OCI-LY1 (cell line): Measurements from ENCODE around the gene NDUFB11.

Source experiments
- H2AFZ ChIP-seq: fragments of 200-600 bp; sonication (generic), shearing (Covaris generic); 2 replicates; pipeline ENCODE4 v1.6.0; 2014; ENCODE audit warnings: antibody characterized with exemption, mild to moderate bottlenecking, low read length
- H3F3A ChIP-seq: fragments of 200-600 bp; sonication (generic), shearing (Covaris generic); 2 replicates; pipeline ENCODE4 v1.6.0; 2014; ENCODE audit warnings: mild to moderate bottlenecking, antibody characterized with exemption, low read length, moderate library complexity; ENCODE audit not compliant: insufficient read depth
- H3K27ac ChIP-seq: fragments of 200-600 bp; sonication (generic); 2 replicates; pipeline ENCODE4 v1.5.1; 2014; ENCODE audit warnings: low read length, mixed run types, mild to moderate bottlenecking, low read depth; ENCODE audit not compliant: poor library complexity, severe bottlenecking
- H3K27me3 ChIP-seq: fragments of 200-600 bp; sonication (generic); 2 replicates; pipeline ENCODE4 v1.6.0; 2014; ENCODE audit warnings: antibody characterized with exemption, mild to moderate bottlenecking, low read length, moderate library complexity; ENCODE audit not compliant: insufficient read depth
- H3K36me3 ChIP-seq: fragments of 200-600 bp; sonication (generic); 2 replicates; pipeline ENCODE4 v1.6.1; 2014; ENCODE audit warnings: mild to moderate bottlenecking, antibody characterized with exemption, low read length, moderate library complexity, mixed read lengths; ENCODE audit not compliant: insufficient read depth
- H3K4me1 ChIP-seq: fragments of 200-600 bp; sonication (generic); 2 replicates; pipeline ENCODE4 v1.5.1; 2014; ENCODE audit warnings: mild to moderate bottlenecking, low read length, moderate library complexity; ENCODE audit not compliant: insufficient read depth, severe bottlenecking
- H3K4me2 ChIP-seq: fragments of 200-600 bp; sonication (generic), shearing (Covaris generic); 2 replicates; pipeline ENCODE4 v1.6.1; 2014; ENCODE audit warnings: low read length
- H3K4me3 ChIP-seq: fragments of 200-600 bp; sonication (generic); 2 replicates; pipeline ENCODE4 v1.5.1; 2014; ENCODE audit warnings: low read length, low read depth, mild to moderate bottlenecking, mixed read lengths; ENCODE audit not compliant: poor library complexity, severe bottlenecking
- H3K79me2 ChIP-seq: fragments of 200-600 bp; shearing (Covaris generic); 2 replicates; pipeline ENCODE4 v1.6.1; 2016; ENCODE audit warnings: mixed run types, low read length, mixed read lengths; ENCODE audit not compliant: insufficient read depth
- H3K9ac ChIP-seq: fragments of 200-600 bp; sonication (generic), shearing (Covaris generic); 2 replicates; pipeline ENCODE4 v1.6.1; 2014; ENCODE audit warnings: mild to moderate bottlenecking, low read length, mixed read lengths
- H3K9me2 ChIP-seq: fragments of 200-600 bp; sonication (generic), shearing (Covaris generic); 2 replicates; pipeline ENCODE4 v1.6.1; 2014; ENCODE audit warnings: low read depth, mild to moderate bottlenecking, low read length, mixed read lengths
- H3K9me3 ChIP-seq: fragments of 200-600 bp; shearing (Covaris generic); 2 replicates; pipeline ENCODE4 v1.6.1; 2014; ENCODE audit warnings: low read length, mixed read lengths
- H4K20me1 ChIP-seq: fragments of 200-600 bp; sonication (generic), shearing (Covaris generic); 2 replicates; pipeline ENCODE4 v1.6.0; 2016; ENCODE audit warnings: mild to moderate bottlenecking, low read length; ENCODE audit not compliant: insufficient read depth
- EZH2 ChIP-seq: fragments of 200-600 bp; sonication (generic), shearing (Covaris generic); IDR thresholded peaks from 2 replicates; pipeline ENCODE4 v1.8.0; 2017; ENCODE audit warnings: borderline replicate concordance, mixed run types, mild to moderate bottlenecking, antibody characterized with exemption, low read length, moderate library complexity, mixed read lengths
- TF ChIP-seq, protein P1 (sequence below): fragments of 200-600 bp; sonication (generic), shearing (Covaris generic); IDR thresholded peaks from 2 replicates; pipeline ENCODE4 v1.5.1; 2017; ENCODE audit warnings: mild to moderate bottlenecking, antibody characterized with exemption, low read length, moderate library complexity, mixed read lengths

NDUFB11 gene

GRCh38 chrX:47158131-47158530, 13.6 kb upstream of the NDUFB11 start:
- no peak for TF ChIP-seq EZH2
- TF ChIP-seq, protein P1, sequence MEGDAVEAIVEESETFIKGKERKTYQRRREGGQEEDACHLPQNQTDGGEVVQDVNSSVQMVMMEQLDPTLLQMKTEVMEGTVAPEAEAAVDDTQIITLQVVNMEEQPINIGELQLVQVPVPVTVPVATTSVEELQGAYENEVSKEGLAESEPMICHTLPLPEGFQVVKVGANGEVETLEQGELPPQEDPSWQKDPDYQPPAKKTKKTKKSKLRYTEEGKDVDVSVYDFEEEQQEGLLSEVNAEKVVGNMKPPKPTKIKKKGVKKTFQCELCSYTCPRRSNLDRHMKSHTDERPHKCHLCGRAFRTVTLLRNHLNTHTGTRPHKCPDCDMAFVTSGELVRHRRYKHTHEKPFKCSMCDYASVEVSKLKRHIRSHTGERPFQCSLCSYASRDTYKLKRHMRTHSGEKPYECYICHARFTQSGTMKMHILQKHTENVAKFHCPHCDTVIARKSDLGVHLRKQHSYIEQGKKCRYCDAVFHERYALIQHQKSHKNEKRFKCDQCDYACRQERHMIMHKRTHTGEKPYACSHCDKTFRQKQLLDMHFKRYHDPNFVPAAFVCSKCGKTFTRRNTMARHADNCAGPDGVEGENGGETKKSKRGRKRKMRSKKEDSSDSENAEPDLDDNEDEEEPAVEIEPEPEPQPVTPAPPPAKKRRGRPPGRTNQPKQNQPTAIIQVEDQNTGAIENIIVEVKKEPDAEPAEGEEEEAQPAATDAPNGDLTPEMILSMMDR = no peak
- Histone ChIP-seq H3K4me3 (no peak overlapping the region), H3K27me3 (no peaks in the 10 kb centered on the region), H3K4me2 (no peak overlapping the region), H3K4me1 (no peaks in the 10 kb centered on the region), H3K9me3 (no peaks in the 10 kb centered on the region), H3K9me2 (no peaks in the 10 kb centered on the region), H4K20me1 (no peaks in the 10 kb centered on the region), H3K79me2 (peaks cover 31% of the 10 kb centered on the region), H2AFZ (no peak overlapping the region), H3K9ac (no peak overlapping the region), H3F3A (no peaks in the 10 kb centered on the region), H3K36me3 (peaks cover 56% of the 10 kb centered on the region), H3K27ac (no peak overlapping the region)

DNA sequence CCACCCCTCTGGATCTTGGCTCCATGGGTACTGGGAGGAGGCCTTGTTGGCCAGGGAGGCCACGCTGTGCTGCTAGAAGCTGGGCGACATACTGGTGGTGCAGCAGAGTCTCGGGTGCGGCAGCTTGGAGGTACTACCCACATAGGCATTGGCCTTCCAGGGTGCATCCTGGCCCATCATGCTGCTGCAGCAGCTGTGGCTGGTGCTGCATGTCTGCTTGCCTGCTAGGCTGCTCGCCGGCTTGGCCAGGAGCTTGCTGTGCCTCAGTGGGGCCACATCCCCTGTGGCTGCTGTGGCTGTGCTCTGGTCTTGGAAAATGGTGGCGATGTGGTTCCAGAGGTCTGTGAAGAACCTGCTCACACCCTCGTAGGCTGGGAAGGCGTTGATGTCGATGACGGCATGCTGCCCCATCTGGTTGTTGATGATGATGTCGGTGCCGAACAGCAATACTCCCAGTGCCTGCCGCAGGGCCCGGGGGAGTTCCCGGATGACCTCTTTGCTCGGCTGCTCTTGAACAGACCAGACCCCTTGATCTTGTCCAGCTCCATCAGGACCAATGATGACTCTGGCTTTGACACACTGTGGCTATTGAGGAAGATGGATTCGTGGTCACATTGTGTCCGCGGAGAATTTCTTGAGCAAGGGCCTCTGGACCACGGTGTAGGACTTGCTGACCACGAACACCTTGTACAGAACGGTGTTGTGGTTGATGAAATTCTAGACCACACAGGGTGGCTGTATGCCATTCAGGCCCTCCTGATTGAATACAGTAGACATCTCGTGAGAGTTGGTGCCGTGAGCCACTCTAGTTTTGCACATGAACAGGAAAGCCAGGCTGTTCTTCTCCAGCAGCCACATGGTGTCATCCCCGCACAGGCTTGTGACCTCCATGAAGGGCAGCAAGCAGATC, 12.4 kb upstream of the NDUFB11 start:
- H3K4me2 ChIP-seq = no peak overlapping the region
- H3K27ac ChIP-seq = no peak overlapping the region
- TF ChIP-seq, protein P1 = no peak
- peaks cover 57% of the 10 kb centered on the region for H3K36me3 ChIP-seq
- H3K9ac ChIP-seq = no peak overlapping the region
- H3K27me3 ChIP-seq = no peaks in the 10 kb centered on the region
- no peaks in the 10 kb centered on the region for H3F3A ChIP-seq
- H3K79me2 ChIP-seq = peaks cover 35% of the 10 kb centered on the region
- no peaks in the 10 kb centered on the region for H3K4me1 ChIP-seq
- no peak overlapping the region for H2AFZ ChIP-seq
- H3K9me3 ChIP-seq = no peaks in the 10 kb centered on the region
- no peaks in the 10 kb centered on the region for H3K9me2 ChIP-seq
- H3K4me3 ChIP-seq = no peak overlapping the region
- no peaks in the 10 kb centered on the region for H4K20me1 ChIP-seq

- no peaks in the 10 kb centered on the region for H4K20me1 ChIP-seq
- no peaks in the 10 kb centered on the region for H3K9me3 ChIP-seq
- peaks cover 9% of the 10 kb centered on the region for H3K4me1 ChIP-seq
- H3K9ac ChIP-seq = no peak overlapping the region
- TF ChIP-seq EZH2 = no peak
- TF ChIP-seq, protein P1 = no peak
- H3K9me2 ChIP-seq = no peaks in the 10 kb centered on the region
- no peaks in the 10 kb centered on the region for H3F3A ChIP-seq
- no peak overlapping the region for H2AFZ ChIP-seq
- H3K27me3 ChIP-seq = no peaks in the 10 kb centered on the region
- peaks cover 70% of the 10 kb centered on the region for H3K36me3 ChIP-seq
- no peak overlapping the region for H3K27ac ChIP-seq
- H3K4me2 ChIP-seq = no peak overlapping the region
- H3K79me2 ChIP-seq = peaks cover 68% of the 10 kb centered on the region
- H3K4me3 ChIP-seq = no peak overlapping the region
Measured at GRCh38 chrX:47151435-47151834, 6.9 kb upstream of the NDUFB11 start.
